ENCODE measurements around the gene HMCN2. TPM values are rescaled to one million over a fixed set of nuclear protein-coding genes. Genes with fewer than 3 reads are reported as not detected.

The HMCN2 gene
- polyA plus RNA-seq, 2 of the 4 experiments (the other 2 are of a cell fraction) = 0.01 TPM; not detected in 1

- no peak overlapping the region for H3K4me2 ChIP-seq
- POLR2A ChIA-PET = no interaction called here
- no peak for ATAC-seq
- FAIRE-seq = no peak
- no peaks in the 10 kb centered on the region for H3K9me3 ChIP-seq
- no peaks in the 10 kb centered on the region for H3K4me1 ChIP-seq
- no peak overlapping the region for H3K27ac ChIP-seq
- no peak overlapping the region for H3K4me3 ChIP-seq
- CTCF ChIA-PET = interaction anchor here (1.3 to 2.1 kb wide), 2 partner anchors 12 to 190 kb away, joined by 3 to 6 read pairs; no protein-coding TSS in a partner anchor
- TF ChIP-seq SMC3 (IDR thresholded peaks at IDR 0.05) (no peak), ELK1 (IDR thresholded peaks at IDR 0.05; ENCODE audit: low read depth, low read length) (no peak), HOXB13 (CRISPR knock-in tag; IDR thresholded peaks at IDR 0.05; ENCODE audit: low read depth) (no peak), ESRRA (IDR thresholded peaks at IDR 0.05; ENCODE audit: borderline replicate concordance, low read length) (no peak), FOSL2 (IDR thresholded peaks at IDR 0.05) (no peak), FOSL2 (CRISPR knock-in tag; IDR thresholded peaks at IDR 0.05) (no peak), CHD4 (IDR thresholded peaks at IDR 0.05; ENCODE audit: borderline replicate concordance) (no peak), PBX3 (IDR thresholded peaks at IDR 0.05) (no peak), CEBPB (IDR thresholded peaks at IDR 0.05) (no peak), GATA3 (IDR thresholded peaks at IDR 0.05; ENCODE audit: borderline replicate concordance) (no peak), MYC (IDR thresholded peaks at IDR 0.05; ENCODE audit: borderline replicate concordance, low read length) (no peak), RAD21 (conservative IDR thresholded peaks at IDR 0.05 in 1 of 2, IDR thresholded peaks at IDR 0.05 in 1 of 2) (no peak), HOXB5 (CRISPR knock-in tag; IDR thresholded peaks at IDR 0.05) (no peak), EHF (CRISPR knock-in tag; IDR thresholded peaks at IDR 0.05) (no peak), EHMT2 (IDR thresholded peaks at IDR 0.05; ENCODE audit: low read depth) (no peak), KDM5A (IDR thresholded peaks at IDR 0.05) (no peak), CBX8 (IDR thresholded peaks at IDR 0.05) (no peak), ATOH8 (CRISPR knock-in tag; IDR thresholded peaks at IDR 0.05; ENCODE audit: low read depth) (no peak)
- 0% methylated on average over 2 of the region's 2 CpGs for WGBS (ENCODE audit: missing lambda C conversion rate)
- DNase-seq (ENCODE audit: low read depth in 1 of 2, low spot score in 1 of 2) = no peak
Observed at GRCh38 chr9:130296783-130297055, 31.2 kb downstream of the HMCN2 start.

GRCh38 chr9:130297371-130297770 is 31.8 kb downstream of the HMCN2 start:
- no peak for FAIRE-seq
- CTCF ChIA-PET = interaction anchor here (1.3 to 2.1 kb wide), 2 partner anchors 13 to 191 kb away, joined by 3 to 6 read pairs; no protein-coding TSS in a partner anchor

More at GRCh38 chr9:130297371-130297770, 31.8 kb downstream of the HMCN2 start:
- Histone ChIP-seq H3K9me3 (no peaks in the 10 kb centered on the region), H3K4me1 (no peaks in the 10 kb centered on the region), H3K4me3 (no peak overlapping the region), H3K4me2 (no peak overlapping the region), H3K27ac (no peak overlapping the region)
- no peak for ATAC-seq
- DNase-seq (ENCODE audit: low read depth in 1 of 2, low spot score in 1 of 2) = no peak
- TF ChIP-seq ZFP36 (IDR thresholded peaks at IDR 0.05; ENCODE audit: borderline replicate concordance, partially characterized antibody) (no peak), RFX5 (IDR thresholded peaks at IDR 0.05) (no peak), MYC (IDR thresholded peaks at IDR 0.05; ENCODE audit: borderline replicate concordance, low read length) (no peak), RNF2 (IDR thresholded peaks at IDR 0.05; ENCODE audit: borderline replicate concordance, low read depth) (no peak), BCL3 (IDR thresholded peaks at IDR 0.05) (no peak), FOXS1 (CRISPR knock-in tag; IDR thresholded peaks at IDR 0.05) (no peak), EHF (CRISPR knock-in tag; IDR thresholded peaks at IDR 0.05) (no peak), KDM1A (IDR thresholded peaks at IDR 0.05; ENCODE audit: low read depth) (no peak), ESRRA (IDR thresholded peaks at IDR 0.05; ENCODE audit: borderline replicate concordance, low read length) (no peak)
- POLR2A ChIA-PET = no interaction called here
- WGBS (ENCODE audit: missing lambda C conversion rate) = under 1% methylated on average over 6 of the region's 6 CpGs
